PC-9 (cell line): Measurements from ENCODE around the gene ZNF561. TPM values are rescaled to one million over a fixed set of nuclear protein-coding genes. Genes with fewer than 3 reads are reported as not detected.
A peak's percentile ranks its signal among the peaks of the same experiment; 100 is the strongest.

Experiments used
- BruUV-seq: library from RNA; stranded (reverse); fragments of 400-500 nt; replicated peaks from 2 replicates; lab custom pipeline; 2021; lab: Mats Ljungman, UMichigan
- CTCF ChIA-PET: fragments of 300-600 bp; sonication (Branson Sonifier 250); formaldehyde crosslinking; loops from one replicate; lab custom pipeline; 2022; ENCODE audit warnings: antibody characterized with exemption; lab: Charles Lee
- POLR2A ChIA-PET: fragments of 300-600 bp; sonication (Branson Sonifier 250); formaldehyde crosslinking; loops from one replicate; lab custom pipeline; 2022; ENCODE audit warnings: antibody characterized with exemption; ENCODE audit not compliant: unreplicated experiment; lab: Charles Lee
- DNase-seq, 2 experiments: peaks; one replicate each; pipeline versions ENCODE4 v3.0.0 to v3.0.0-alpha.2; 2015 to 2022; ENCODE audit warnings: mixed read lengths in 1 of 2
- H2AFZ ChIP-seq: fragments of 200-600 bp; sonication (generic); 2 replicates; pipeline ENCODE4 v1.8.1; 2017; ENCODE audit warnings: antibody characterized with exemption
- H3F3A ChIP-seq: fragments of 200-600 bp; sonication (generic); 2 replicates; pipeline ENCODE4 v1.8.1; 2017; ENCODE audit warnings: antibody characterized with exemption, mild to moderate bottlenecking, low read depth; ENCODE audit not compliant: insufficient read depth
- H3K27ac ChIP-seq: fragments of 200-600 bp; sonication (generic); 2 replicates; pipeline ENCODE4 v1.6.1; 2016; ENCODE audit warnings: mixed run types
- H3K27me3 ChIP-seq: fragments of 200-600 bp; sonication (generic); 2 replicates; pipeline ENCODE4 v1.6.1; 2016; ENCODE audit warnings: low read depth, mixed run types; ENCODE audit not compliant: insufficient read depth
- H3K36me3 ChIP-seq: fragments of 200-600 bp; sonication (generic); 2 replicates; pipeline ENCODE4 v1.6.1; 2016; ENCODE audit warnings: low read depth, mixed run types
- H3K4me1 ChIP-seq: fragments of 200-600 bp; sonication (generic); replicated peaks from 2 replicates; pipeline ENCODE4 v1.6.1; 2016; ENCODE audit warnings: mixed run types; ENCODE audit not compliant: insufficient read depth
- H3K4me2 ChIP-seq: fragments of 200-600 bp; sonication (generic); 2 replicates; pipeline ENCODE4 v1.6.1; 2017; ENCODE audit warnings: mixed run types
- H3K4me3 ChIP-seq: fragments of 200-600 bp; sonication (generic); 2 replicates; pipeline ENCODE4 v1.6.1; 2016; ENCODE audit warnings: mixed run types
- H3K79me2 ChIP-seq: fragments of 200-600 bp; sonication (generic); 2 replicates; pipeline ENCODE4 v1.6.1; 2017; ENCODE audit warnings: low read depth, mixed run types
- H3K9me2 ChIP-seq: fragments of 200-600 bp; sonication (generic); 2 replicates; pipeline ENCODE4 v1.8.1; 2017; ENCODE audit warnings: mild to moderate bottlenecking; ENCODE audit not compliant: insufficient read depth
- H3K9me3 ChIP-seq: fragments of 200-600 bp; sonication (generic); 2 replicates; pipeline ENCODE4 v1.8.1; 2016; ENCODE audit warnings: low read depth; ENCODE audit not compliant: insufficient read depth
- H4K20me1 ChIP-seq: fragments of 200-600 bp; sonication (generic); 2 replicates; pipeline ENCODE4 v1.8.1; 2017; ENCODE audit not compliant: insufficient read depth
- EZH2 ChIP-seq: fragments of 200-600 bp; sonication (generic); IDR thresholded peaks from 2 replicates; pipeline ENCODE4 v1.8.0; 2017; ENCODE audit warnings: antibody characterized with exemption, low read depth
- intact Hi-C: fragments of 100-400 bp; cut with micrococcal nuclease; formaldehyde crosslinking; loops from one replicate; pipeline ENCODE4 v1.10.0; 2022; ENCODE audit not compliant: unreplicated experiment
- total RNA-seq: library from RNA; stranded (reverse); gene quantifications from 2 replicates; pipeline ENCODE4 v1.2.3, GENCODE V29; 2021
- TF ChIP-seq, protein P1 (sequence below): fragments of 200-600 bp; sonication (generic); conservative IDR thresholded peaks from 2 replicates; pipeline ENCODE4 v1.6.1; 2017; ENCODE audit warnings: mixed run types, antibody characterized with exemption, mild to moderate bottlenecking, moderate library complexity

Gene ZNF561
- total RNA-seq, 1 experiment from 2014 or later = 31.2 TPM

DNA sequence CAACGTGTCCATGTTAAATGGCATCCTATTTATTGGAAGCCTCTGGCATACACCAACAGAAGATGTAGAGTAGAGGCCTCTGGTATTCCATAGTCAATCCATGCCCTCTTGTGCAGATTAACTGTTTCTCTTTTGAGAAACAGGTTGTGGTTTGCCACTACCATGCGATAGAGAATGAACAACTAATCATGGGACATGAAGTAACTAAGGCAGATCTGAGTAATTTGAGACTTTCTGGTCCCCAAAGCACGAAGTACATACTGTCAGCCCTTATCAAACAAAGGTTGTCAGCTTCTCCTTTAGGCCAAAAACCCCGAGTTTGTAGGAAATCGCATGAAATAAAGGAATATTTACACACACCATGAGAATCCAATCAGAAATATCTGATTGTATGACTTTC lies 40.3 kb downstream of the ZNF561 start:
- peaks cover 5% of the 10 kb centered on the region; the same call in 1 of the 2 replicates for H4K20me1 ChIP-seq
- H3K4me3 ChIP-seq = peak overlapping the region; percentile 3; the same call in 1 of the 2 replicates
- TF ChIP-seq EZH2 = no peak
- TF ChIP-seq, protein P1, sequence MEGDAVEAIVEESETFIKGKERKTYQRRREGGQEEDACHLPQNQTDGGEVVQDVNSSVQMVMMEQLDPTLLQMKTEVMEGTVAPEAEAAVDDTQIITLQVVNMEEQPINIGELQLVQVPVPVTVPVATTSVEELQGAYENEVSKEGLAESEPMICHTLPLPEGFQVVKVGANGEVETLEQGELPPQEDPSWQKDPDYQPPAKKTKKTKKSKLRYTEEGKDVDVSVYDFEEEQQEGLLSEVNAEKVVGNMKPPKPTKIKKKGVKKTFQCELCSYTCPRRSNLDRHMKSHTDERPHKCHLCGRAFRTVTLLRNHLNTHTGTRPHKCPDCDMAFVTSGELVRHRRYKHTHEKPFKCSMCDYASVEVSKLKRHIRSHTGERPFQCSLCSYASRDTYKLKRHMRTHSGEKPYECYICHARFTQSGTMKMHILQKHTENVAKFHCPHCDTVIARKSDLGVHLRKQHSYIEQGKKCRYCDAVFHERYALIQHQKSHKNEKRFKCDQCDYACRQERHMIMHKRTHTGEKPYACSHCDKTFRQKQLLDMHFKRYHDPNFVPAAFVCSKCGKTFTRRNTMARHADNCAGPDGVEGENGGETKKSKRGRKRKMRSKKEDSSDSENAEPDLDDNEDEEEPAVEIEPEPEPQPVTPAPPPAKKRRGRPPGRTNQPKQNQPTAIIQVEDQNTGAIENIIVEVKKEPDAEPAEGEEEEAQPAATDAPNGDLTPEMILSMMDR = no peak
- no TSS peak for BruUV-seq
- intact Hi-C loops = no loop called here
- H3K79me2 ChIP-seq = peaks cover 89% of the 10 kb centered on the region
- POLR2A ChIA-PET = no interaction called here
- no peaks in the 10 kb centered on the region; the same call in 1 of the 2 replicates for H3K9me2 ChIP-seq
- H2AFZ ChIP-seq = no peak overlapping the region
- 0 out of 2 replicates have a peak, but pooled peaks cover 5% of the 10 kb centered on the region for H3K4me1 ChIP-seq
- no peak overlapping the region for H3K27ac ChIP-seq
- DNase-seq = no peak
- CTCF ChIA-PET = no interaction called here
- peaks cover 74% of the 10 kb centered on the region for H3K36me3 ChIP-seq
- H3K9me3 ChIP-seq = peaks cover 75% of the 10 kb centered on the region
- H3K4me2 ChIP-seq = no peak overlapping the region
- H3F3A ChIP-seq = peaks cover 24% of the 10 kb centered on the region
- no peaks in the 10 kb centered on the region for H3K27me3 ChIP-seq

DNA sequence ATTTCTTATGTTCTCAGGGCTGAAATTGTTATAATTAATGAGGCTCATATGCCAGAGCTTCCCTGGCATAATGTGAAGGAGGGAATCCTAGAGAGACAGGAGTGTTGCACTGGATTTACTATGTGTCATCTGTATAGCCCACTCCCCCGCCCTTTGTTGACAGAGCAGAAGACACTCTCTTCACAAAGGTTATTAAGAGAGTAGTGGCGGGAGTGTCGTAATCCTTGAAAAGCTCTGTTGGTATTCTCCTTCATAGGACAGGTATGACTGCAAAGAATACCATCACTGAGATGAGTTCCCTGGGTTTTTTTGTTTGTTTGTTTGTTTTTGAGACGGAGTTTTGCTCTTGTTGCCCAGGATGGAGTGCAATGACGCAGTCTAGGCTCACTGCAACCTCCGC lies 50.8 kb downstream of the ZNF561 start:
- no TSS peak for BruUV-seq

DNA sequence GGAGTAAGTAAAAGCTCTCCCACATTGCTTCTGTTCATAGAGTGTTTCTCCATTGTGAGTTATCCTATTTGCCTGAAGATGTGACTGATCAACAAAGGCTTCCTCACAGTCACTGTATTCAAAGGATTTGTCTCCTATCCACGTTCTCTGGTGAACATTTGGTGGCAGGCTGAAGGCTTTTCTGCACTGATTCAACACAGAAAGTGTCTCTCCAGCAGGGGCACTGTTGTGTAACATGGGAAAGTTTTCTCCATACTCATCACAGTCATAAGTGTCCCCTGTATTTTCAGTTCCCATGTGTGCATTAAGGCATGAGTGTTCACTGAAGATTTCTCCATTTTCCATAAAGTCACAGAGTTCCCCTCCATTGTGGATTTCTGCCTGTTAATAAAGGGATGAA lies 54.3 kb downstream of the ZNF561 start:
- H3K4me3 ChIP-seq = peak overlapping the region; percentile 32; the same call in 1 of the 2 replicates
- H3K4me2 ChIP-seq = no peak overlapping the region
- H3K9me2 ChIP-seq = no peaks in the 10 kb centered on the region
- no peak overlapping the region for H3K27ac ChIP-seq
- H3K4me1 ChIP-seq = no peaks in the 10 kb centered on the region
- CTCF ChIA-PET = no interaction called here
- H3K79me2 ChIP-seq = peaks cover 66% of the 10 kb centered on the region
- peaks cover 98% of the 10 kb centered on the region for H3K9me3 ChIP-seq
- BruUV-seq = no TSS peak
- H3K27me3 ChIP-seq = no peaks in the 10 kb centered on the region
- no peak overlapping the region for H2AFZ ChIP-seq
- H4K20me1 ChIP-seq = no peaks in the 10 kb centered on the region
- no peak for TF ChIP-seq EZH2
- intact Hi-C loops = no loop called here
- H3F3A ChIP-seq = peaks cover 68% of the 10 kb centered on the region
- POLR2A ChIA-PET = interaction anchor here (0.5 kb wide), 1 partner anchor 11 kb away, joined by 4 read pairs; no protein-coding TSS in a partner anchor
- peaks cover 99% of the 10 kb centered on the region for H3K36me3 ChIP-seq
- no peak for DNase-seq

More for the DNA sequence above, 50.8 kb downstream of the ZNF561 start:
- Histone ChIP-seq H3K36me3 (peaks cover 96% of the 10 kb centered on the region), H3K9me2 (no peaks in the 10 kb centered on the region), H3K4me3 (no peak overlapping the region), H3K27me3 (no peaks in the 10 kb centered on the region), H3K4me2 (no peak overlapping the region), H3K4me1 (no peaks in the 10 kb centered on the region), H4K20me1 (no peaks in the 10 kb centered on the region), H3K9me3 (peaks cover 98% of the 10 kb centered on the region), H2AFZ (no peak overlapping the region), H3K27ac (no peak overlapping the region), H3F3A (peaks cover 57% of the 10 kb centered on the region), H3K79me2 (peaks cover 84% of the 10 kb centered on the region)
- ChIA-PET CTCF (interaction anchor here (0.7 kb wide), 1 partner anchor 265 kb away, joined by 3 read pairs; no protein-coding TSS in a partner anchor), POLR2A (no interaction called here)
- intact Hi-C loops = no loop called here
- no peak for TF ChIP-seq EZH2
- TF ChIP-seq, protein P1 = no peak
- no peak for DNase-seq
